ENCODE data around the gene CFAP77. TPM values are rescaled to one million over a fixed set of nuclear protein-coding genes. Genes with fewer than 3 reads are reported as not detected.

The CFAP77 gene
- total and polyA plus RNA-seq, 2 of the 13 experiments (the other 11 are each of a cell fraction or from before 2014, with no cell fraction given) = not detected

- POLR2A ChIA-PET = no interaction called here
- Histone ChIP-seq H2AFZ (ENCODE audit: low read length) (no peak overlapping the region), H4K20me1 (ENCODE audit: insufficient read depth, low read length) (no peaks in the 10 kb centered on the region), H3K9me3 (ENCODE audit: low read length) (no peaks in the 10 kb centered on the region), H3K4me3 (replicated peaks in 1 of 3; ENCODE audit: insufficient read depth in 1 of 3, low read depth in 2 of 3, low read length in 3 of 3) (no peak overlapping the region), H3K79me2 (ENCODE audit: insufficient read depth, low read length) (no peaks in the 10 kb centered on the region), H3K36me3 (replicated peaks in 1 of 2; ENCODE audit: control insufficient read depth in 1 of 2, insufficient read depth in 2 of 2, low read length in 2 of 2) (no peaks in the 10 kb centered on the region), H3K27ac (ENCODE audit: extremely low read length, insufficient read depth, low read length) (no peak overlapping the region), H3K9ac (ENCODE audit: insufficient read depth, low read depth, low read length) (no peak overlapping the region), H3K27me3 (ENCODE audit: control insufficient read depth in 1 of 2, insufficient read depth in 2 of 2, low read length in 2 of 2) (peaks cover 12 to 83% of the 10 kb centered on the region in 2 experiments), H3K4me1 (ENCODE audit: insufficient read depth, low read length) (no peaks in the 10 kb centered on the region), H3K4me2 (ENCODE audit: low read depth, low read length) (no peak overlapping the region)
- in situ Hi-C loops (cut with HindIII; ENCODE audit: extremely low pct_ligation_motif_present, low pct_unique_long_range_greater_than_20kb) (loop anchor here (10.0 kb wide), 1 partner anchor 88 kb away; the partner anchor contains the start of gene CFAP77), intact Hi-C loops (cut with micrococcal nuclease; ENCODE audit: unreplicated experiment) (loop anchor here (10.0 kb wide), 1 partner anchor 88 kb away; the partner anchor contains the start of gene CFAP77)
- no TSS peak for BruUV-seq (replicated peaks)
- TF ChIP-seq ZNF318 (CRISPR knock-in tag; IDR thresholded peaks at IDR 0.05) = no peak
- no peak for TF ChIP-seq SMYD3 (CRISPR knock-in tag; IDR thresholded peaks at IDR 0.05)
- TF ChIP-seq SAP130 (CRISPR knock-in tag; IDR thresholded peaks at IDR 0.05; ENCODE audit: low read depth) = no peak
- no peak for TF ChIP-seq ARNT2 (CRISPR knock-in tag; IDR thresholded peaks at IDR 0.05; ENCODE audit: low read depth)
- TF ChIP-seq, protein P1, sequence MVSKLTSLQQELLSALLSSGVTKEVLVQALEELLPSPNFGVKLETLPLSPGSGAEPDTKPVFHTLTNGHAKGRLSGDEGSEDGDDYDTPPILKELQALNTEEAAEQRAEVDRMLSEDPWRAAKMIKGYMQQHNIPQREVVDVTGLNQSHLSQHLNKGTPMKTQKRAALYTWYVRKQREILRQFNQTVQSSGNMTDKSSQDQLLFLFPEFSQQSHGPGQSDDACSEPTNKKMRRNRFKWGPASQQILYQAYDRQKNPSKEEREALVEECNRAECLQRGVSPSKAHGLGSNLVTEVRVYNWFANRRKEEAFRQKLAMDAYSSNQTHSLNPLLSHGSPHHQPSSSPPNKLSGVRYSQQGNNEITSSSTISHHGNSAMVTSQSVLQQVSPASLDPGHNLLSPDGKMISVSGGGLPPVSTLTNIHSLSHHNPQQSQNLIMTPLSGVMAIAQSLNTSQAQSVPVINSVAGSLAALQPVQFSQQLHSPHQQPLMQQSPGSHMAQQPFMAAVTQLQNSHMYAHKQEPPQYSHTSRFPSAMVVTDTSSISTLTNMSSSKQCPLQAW (CRISPR knock-in tag; IDR thresholded peaks at IDR 0.05) = no peak
- no peak for TF ChIP-seq PHF21A (CRISPR knock-in tag; IDR thresholded peaks at IDR 0.05)
- 7% methylated on average over 6 of the region's 6 CpGs for whole genome bisulfite sequencing (ENCODE audit: low lambda C conversion rate)
- no peak for FAIRE-seq
- CTCF ChIA-PET (ENCODE audit: low intra/inter-chr PET ratio, low total read pairs) = no interaction called here
- no peak for DNase-seq (ENCODE audit: low spot score)
- no peak for ATAC-seq
These were observed 93.1 kb downstream of the CFAP77 start for GRCh38 chr9:132503116-132503515.
